Activated naive CD4-positive, alpha-beta T cell treated with anti-CD3 and anti-CD28 coated beads for 36 hours (primary cell): Measurements from ENCODE around the gene FBXO42. TPM values are rescaled to one million over a fixed set of nuclear protein-coding genes. Genes with fewer than 3 reads are reported as not detected.
"Not testable (repeated sequence)": the region's sequence is repeated elsewhere in the genome, so short reads cannot be mapped to it uniquely, and the experiment has no call there.

Source experiments
- CTCF ChIA-PET: fragments of 350-600 bp; sonication (Branson Sonifier 250); formaldehyde crosslinking; loops from one replicate; lab custom pipeline; 2021; ENCODE audit warnings: antibody characterized with exemption; lab: Charles Lee
- DNase-seq: peaks from one replicate; pipeline ENCODE4 v3.0.0-alpha.2; 2020
- H3K27ac Mint-ChIP-seq: one replicate; pipeline ENCODE4 v1.8.0; 2021; ENCODE audit warnings: mild to moderate bottlenecking, mixed read lengths
- H3K27me3 Mint-ChIP-seq: one replicate; pipeline ENCODE4 v1.8.0; 2021; ENCODE audit warnings: low read depth, mixed read lengths
- H3K36me3 Mint-ChIP-seq: one replicate; pipeline ENCODE4 v1.8.0; 2021; ENCODE audit warnings: low read depth, mixed read lengths
- H3K4me1 Mint-ChIP-seq: one replicate; pipeline ENCODE4 v1.8.0; 2021; ENCODE audit warnings: low read depth, mixed read lengths
- H3K4me3 Mint-ChIP-seq: one replicate; pipeline ENCODE4 v1.8.0; 2021; ENCODE audit warnings: mild to moderate bottlenecking, moderate library complexity, mixed read lengths
- H3K9me3 Mint-ChIP-seq: one replicate; pipeline ENCODE4 v1.8.0; 2021; ENCODE audit warnings: mixed read lengths
- intact Hi-C: fragments of 100-400 bp; cut with micrococcal nuclease; formaldehyde crosslinking; loops from one replicate; pipeline ENCODE4 v1.15.1; 2023
- total RNA-seq, 2 experiments: library from RNA; stranded (reverse); gene quantifications; one replicate each; pipeline ENCODE4 v1.2.3, GENCODE V29; 2021

Gene FBXO42
- total RNA-seq, 2 experiments from 2014 or later: 7.5 to 10.2 TPM

- Mint-ChIP-seq H3K4me3 (no peak overlapping the region), H3K36me3 (no peaks in the 10 kb centered on the region), H3K27me3 (no peaks in the 10 kb centered on the region), H3K9me3 (no peaks in the 10 kb centered on the region), H3K4me1 (peaks cover 17% of the 10 kb centered on the region), H3K27ac (no peak overlapping the region)
- intact Hi-C loops: no loop called here
- CTCF ChIA-PET: interaction anchor here (2.2 kb wide), 1 partner anchor 26 kb away, joined by 7 read pairs; no protein-coding TSS in a partner anchor
- no peak for DNase-seq
Measured at GRCh38 chr1:16218014-16218673, 134.1 kb downstream of the FBXO42 start.

- peak; percentile 98 for DNase-seq
Measured at GRCh38 chr1:16217061-16217785, 135.1 kb downstream of the FBXO42 start.

GRCh38 chr1:16215882-16216753 is 136.2 kb downstream of the FBXO42 start:
- H3K4me1 Mint-ChIP-seq: peaks cover 17% of the 10 kb centered on the region
- H3K36me3 Mint-ChIP-seq: no peaks in the 10 kb centered on the region
- peak; percentile 81 for DNase-seq
- no peaks in the 10 kb centered on the region for H3K27me3 Mint-ChIP-seq
- H3K27ac Mint-ChIP-seq: no peak overlapping the region
- peak overlapping the region; percentile 82 for H3K4me3 Mint-ChIP-seq
- H3K9me3 Mint-ChIP-seq: no peaks in the 10 kb centered on the region
- intact Hi-C loops: no loop called here
- CTCF ChIA-PET: interaction anchor here (1.7 to 2.2 kb wide), 2 partner anchors 11 to 28 kb away, joined by 6 to 7 read pairs; no protein-coding TSS in a partner anchor

More at GRCh38 chr1:16217061-16217785, 135.1 kb downstream of the FBXO42 start:
- CTCF ChIA-PET: interaction anchor here (0.7 to 2.2 kb wide), 3 partner anchors 12 to 222 kb away, joined by 3 to 7 read pairs (median 6); no protein-coding TSS in a partner anchor
- no peaks in the 10 kb centered on the region for H3K27me3 Mint-ChIP-seq
- H3K4me3 Mint-ChIP-seq: peak overlapping the region; percentile 82
- no peak overlapping the region for H3K27ac Mint-ChIP-seq
- H3K36me3 Mint-ChIP-seq: no peaks in the 10 kb centered on the region
- no peaks in the 10 kb centered on the region for H3K9me3 Mint-ChIP-seq
- intact Hi-C loops: loop anchor here (1.0 kb wide), 3 partner anchors 11 to 150 kb away; partner anchors contain the start of genes CPLANE2 and SZRD1
- peaks cover 17% of the 10 kb centered on the region for H3K4me1 Mint-ChIP-seq

GRCh38 chr1:16215240-16215639 is 137.0 kb downstream of the FBXO42 start:
- intact Hi-C loops, H3K9me3 Mint-ChIP-seq, H3K4me3 Mint-ChIP-seq, DNase-seq, H3K27me3 Mint-ChIP-seq, H3K27ac Mint-ChIP-seq, H3K36me3 Mint-ChIP-seq: not testable (repeated sequence)
- CTCF ChIA-PET: interaction anchor here (0.7 kb wide), 1 partner anchor 19 kb away, joined by 3 read pairs; no protein-coding TSS in a partner anchor
- peaks cover 17% of the 10 kb centered on the region for H3K4me1 Mint-ChIP-seq

GRCh38 chr1:16213544-16213943 is 138.7 kb downstream of the FBXO42 start:
- H3K27me3 Mint-ChIP-seq, H3K27ac Mint-ChIP-seq, CTCF ChIA-PET, H3K9me3 Mint-ChIP-seq, intact Hi-C loops, H3K36me3 Mint-ChIP-seq, DNase-seq, H3K4me3 Mint-ChIP-seq: not testable (repeated sequence)
- peaks cover 17% of the 10 kb centered on the region for H3K4me1 Mint-ChIP-seq

GRCh38 chr1:16213013-16213412 is 139.3 kb downstream of the FBXO42 start:
- CTCF ChIA-PET: no interaction called here

GRCh38 chr1:16212251-16212961 is 139.9 kb downstream of the FBXO42 start, which contains the start of gene ARHGEF19:
TSS of gene ARHGEF19 (minus strand) at chr1:16212652. CDS start at chr1:16209054, 3,598 bp downstream.
- Mint-ChIP-seq H3K4me3 (no peak within 1 kb of the TSS), H3K27ac (no peak within 1 kb of the TSS), H3K9me3 (no peaks in the 10 kb centered on the region), H3K27me3 (no peaks in the 10 kb centered on the region), H3K36me3 (no peaks in the 10 kb centered on the region), H3K4me1 (peaks cover 14% of the 10 kb centered on the region)
- intact Hi-C loops: no loop called here
- DNase-seq: no peak
- CTCF ChIA-PET: interaction anchor here (0.9 kb wide), 1 partner anchor 133 kb away, joined by 3 read pairs; no protein-coding TSS in a partner anchor

More at GRCh38 chr1:16213013-16213412, 139.3 kb downstream of the FBXO42 start:
- no peak for DNase-seq
- Mint-ChIP-seq H3K27me3 (no peaks in the 10 kb centered on the region), H3K9me3 (no peaks in the 10 kb centered on the region), H3K27ac (no peak overlapping the region), H3K4me3 (no peak overlapping the region), H3K4me1 (peaks cover 17% of the 10 kb centered on the region), H3K36me3 (no peaks in the 10 kb centered on the region)
- intact Hi-C loops: no loop called here

- H3K36me3 Mint-ChIP-seq: no peaks in the 10 kb centered on the region
- no peak overlapping the region for H3K27ac Mint-ChIP-seq
- H3K4me3 Mint-ChIP-seq: no peak overlapping the region
- CTCF ChIA-PET: interaction anchor here (0.6 to 0.9 kb wide), 2 partner anchors 133 to 138 kb away, joined by 3 read pairs; partner anchors contain the start of gene FAM131C
- no peak for DNase-seq
- intact Hi-C loops: no loop called here
- peaks cover 13% of the 10 kb centered on the region for H3K4me1 Mint-ChIP-seq
- no peaks in the 10 kb centered on the region for H3K27me3 Mint-ChIP-seq
- no peaks in the 10 kb centered on the region for H3K9me3 Mint-ChIP-seq
Measured at GRCh38 chr1:16211824-16212223, 140.5 kb downstream of the FBXO42 start.

- H3K36me3 Mint-ChIP-seq: no peaks in the 10 kb centered on the region
- no peaks in the 10 kb centered on the region for H3K9me3 Mint-ChIP-seq
- CTCF ChIA-PET: no interaction called here
- no peak for DNase-seq
- H3K4me1 Mint-ChIP-seq: peaks cover 3% of the 10 kb centered on the region
- no peaks in the 10 kb centered on the region for H3K27me3 Mint-ChIP-seq
- H3K4me3 Mint-ChIP-seq: no peak overlapping the region
- intact Hi-C loops: no loop called here
- no peak overlapping the region for H3K27ac Mint-ChIP-seq
Measured at GRCh38 chr1:16210581-16210980, 141.7 kb downstream of the FBXO42 start.

- Mint-ChIP-seq H3K9me3 (no peaks in the 10 kb centered on the region), H3K27me3 (no peaks in the 10 kb centered on the region), H3K4me3 (no peak overlapping the region), H3K4me1 (peaks cover 4% of the 10 kb centered on the region), H3K36me3 (no peaks in the 10 kb centered on the region), H3K27ac (no peak overlapping the region)
- DNase-seq: no peak
- intact Hi-C loops: no loop called here
- CTCF ChIA-PET: no interaction called here
Measured at GRCh38 chr1:16209847-16210407, 142.4 kb downstream of the FBXO42 start.
